Hepatocyte (in vitro differentiated cells): Measurements from ENCODE around the gene EDARADD. TPM values are rescaled to one million over a fixed set of nuclear protein-coding genes. Genes with fewer than 3 reads are reported as not detected.

Source experiments
- DNase-seq: peaks from one replicate; pipeline ENCODE4 v3.0.0-alpha.2; 2016; ENCODE audit warnings: low spot score
- H2AFZ ChIP-seq: fragments of 200-600 bp; sonication (generic); 2 replicates; pipeline ENCODE4 v1.6.0; 2016; ENCODE audit warnings: antibody characterized with exemption, mild to moderate bottlenecking
- H3K27ac ChIP-seq: fragments of 200-600 bp; sonication (generic); 2 replicates; pipeline ENCODE4 v1.5.1; 2016; ENCODE audit warnings: mild to moderate bottlenecking
- H3K27me3 ChIP-seq: fragments of 200-600 bp; sonication (generic); 2 replicates; pipeline ENCODE4 v1.6.1; 2016
- H3K36me3 ChIP-seq: fragments of 200-600 bp; sonication (generic); replicated peaks from 2 replicates; pipeline ENCODE4 v1.5.1; 2016; ENCODE audit warnings: low read depth; ENCODE audit not compliant: insufficient read depth
- H3K4me1 ChIP-seq: fragments of 200-600 bp; sonication (generic); 2 replicates; pipeline ENCODE4 v1.5.1; 2016; ENCODE audit warnings: mild to moderate bottlenecking, moderate library complexity; ENCODE audit not compliant: insufficient read depth
- H3K4me2 ChIP-seq: fragments of 200-600 bp; sonication (generic); 2 replicates; pipeline ENCODE4 v1.6.0; 2016
- H3K4me3 ChIP-seq: fragments of 200-600 bp; sonication (generic); 2 replicates; pipeline ENCODE4 v1.5.1; 2016; ENCODE audit warnings: mild to moderate bottlenecking
- H3K79me2 ChIP-seq: fragments of 200-600 bp; sonication (generic); 2 replicates; pipeline ENCODE4 v1.6.0; 2017; ENCODE audit warnings: mild to moderate bottlenecking
- H3K9me2 ChIP-seq: fragments of 200-600 bp; sonication (generic); replicated peaks from 2 replicates; pipeline ENCODE4 v1.6.0; 2017; ENCODE audit warnings: mild to moderate bottlenecking; ENCODE audit not compliant: insufficient read depth
- H3K9me3 ChIP-seq: fragments of 200-600 bp; sonication (generic); 2 replicates; pipeline ENCODE4 v1.5.1; 2016; ENCODE audit warnings: low read depth, mild to moderate bottlenecking
- H4K20me1 ChIP-seq: fragments of 200-600 bp; sonication (generic); 2 replicates; pipeline ENCODE4 v1.6.0; 2016; ENCODE audit warnings: mild to moderate bottlenecking; ENCODE audit not compliant: insufficient read depth, poor library complexity, severe bottlenecking
- EZH2 ChIP-seq: fragments of 200-600 bp; sonication (generic); IDR thresholded peaks from 2 replicates; pipeline ENCODE4 v1.6.1; 2016; ENCODE audit warnings: antibody characterized with exemption, mild to moderate bottlenecking, borderline replicate concordance
- EZH2phosphoT487 ChIP-seq: fragments of 200-600 bp; sonication (generic); IDR thresholded peaks from one replicate; pipeline ENCODE4 v1.6.1; 2018; ENCODE audit warnings: antibody characterized with exemption, mild to moderate bottlenecking, low read depth, moderate library complexity; ENCODE audit not compliant: unreplicated experiment, severe bottlenecking
- WGBS: methylation state at CpG from one replicate; pipeline ENCODE4 v1.1.6; 2016; ENCODE audit warnings: low lambda C conversion rate; ENCODE audit errors: missing lambda C conversion rate; 5-methylcytosine and 5-hydroxymethylcytosine counted together
- polyA plus RNA-seq: library from polyadenylated mRNA; unstranded; fragments of >200 nt; fragmentation: Nextera tagmentation; extraction: Ambion mirVana; gene quantifications from 2 replicates; pipeline ENCODE4 v1.2.1, GENCODE V29; 2016
- total RNA-seq: library from RNA; depleted of rRNA; stranded (reverse); fragments of >200 nt; gene quantifications from 2 replicates; pipeline ENCODE4 v1.2.3, GENCODE V29; 2014
- TF ChIP-seq, protein P1 (sequence below): fragments of 200-600 bp; sonication (generic); IDR thresholded peaks from 2 replicates; pipeline ENCODE4 v1.5.1; 2016; ENCODE audit warnings: antibody characterized with exemption, mild to moderate bottlenecking; ENCODE audit not compliant: poor library complexity

Gene EDARADD
- total and polyA plus RNA-seq, 2 experiments from 2014 or later = 1.7 to 4.5 TPM

- H2AFZ ChIP-seq = no peak overlapping the region
These were observed 23.0 kb upstream of the EDARADD start for GRCh38 chr1:236371083-236371482.

DNA sequence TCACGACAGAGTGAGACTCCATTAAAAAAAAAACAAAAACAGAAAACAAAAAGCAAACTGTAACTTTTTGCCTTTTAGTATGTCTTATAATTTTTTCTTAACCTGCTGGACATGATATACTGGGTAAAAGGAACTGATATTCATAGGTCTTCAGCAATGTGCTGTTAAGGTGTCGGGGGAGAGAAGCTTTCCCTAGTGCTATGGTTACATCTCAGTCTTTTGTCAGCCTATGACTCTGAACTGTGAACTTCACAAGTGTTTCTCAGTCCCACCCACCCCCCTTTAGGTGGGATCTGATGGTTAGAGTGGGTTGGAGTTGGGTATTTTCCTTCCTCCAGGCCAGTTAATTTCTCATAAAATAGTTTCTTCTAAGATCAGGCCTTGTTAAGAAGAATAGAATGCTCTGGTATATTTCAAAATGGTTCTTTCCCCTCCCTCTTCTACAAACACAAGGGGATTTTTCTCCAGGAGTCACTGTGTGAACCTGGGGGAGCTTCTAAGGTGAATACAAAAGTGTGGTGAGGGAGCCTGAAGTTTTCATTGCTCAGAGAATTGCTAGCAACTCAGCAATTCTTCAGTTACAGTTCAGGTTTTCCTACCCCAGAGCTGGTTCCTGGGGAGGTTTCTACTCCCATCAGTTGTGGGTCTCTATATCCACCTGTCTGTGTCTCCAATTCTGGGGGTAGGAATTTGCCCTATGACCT, 16.1 kb upstream of the EDARADD start:
- no peak for DNase-seq
- WGBS = 97% methylated on average over 2 of the region's 2 CpGs

More at GRCh38 chr1:236371083-236371482, 23.0 kb upstream of the EDARADD start:
- Histone ChIP-seq H3K27ac (no peak overlapping the region), H3K9me2 (no peaks in the 10 kb centered on the region), H3K36me3 (no peaks in the 10 kb centered on the region), H3K79me2 (no peaks in the 10 kb centered on the region), H3K4me3 (no peak overlapping the region), H4K20me1 (no peaks in the 10 kb centered on the region), H3K4me2 (no peak overlapping the region), H3K9me3 (no peaks in the 10 kb centered on the region), H3K4me1 (no peaks in the 10 kb centered on the region), H3K27me3 (no peaks in the 10 kb centered on the region)
- no peak for DNase-seq
- WGBS = 83% methylated on average over 1 of the region's 1 CpG
- no peak for TF ChIP-seq EZH2
- TF ChIP-seq EZH2phosphoT487 = no peak
- TF ChIP-seq, protein P1, sequence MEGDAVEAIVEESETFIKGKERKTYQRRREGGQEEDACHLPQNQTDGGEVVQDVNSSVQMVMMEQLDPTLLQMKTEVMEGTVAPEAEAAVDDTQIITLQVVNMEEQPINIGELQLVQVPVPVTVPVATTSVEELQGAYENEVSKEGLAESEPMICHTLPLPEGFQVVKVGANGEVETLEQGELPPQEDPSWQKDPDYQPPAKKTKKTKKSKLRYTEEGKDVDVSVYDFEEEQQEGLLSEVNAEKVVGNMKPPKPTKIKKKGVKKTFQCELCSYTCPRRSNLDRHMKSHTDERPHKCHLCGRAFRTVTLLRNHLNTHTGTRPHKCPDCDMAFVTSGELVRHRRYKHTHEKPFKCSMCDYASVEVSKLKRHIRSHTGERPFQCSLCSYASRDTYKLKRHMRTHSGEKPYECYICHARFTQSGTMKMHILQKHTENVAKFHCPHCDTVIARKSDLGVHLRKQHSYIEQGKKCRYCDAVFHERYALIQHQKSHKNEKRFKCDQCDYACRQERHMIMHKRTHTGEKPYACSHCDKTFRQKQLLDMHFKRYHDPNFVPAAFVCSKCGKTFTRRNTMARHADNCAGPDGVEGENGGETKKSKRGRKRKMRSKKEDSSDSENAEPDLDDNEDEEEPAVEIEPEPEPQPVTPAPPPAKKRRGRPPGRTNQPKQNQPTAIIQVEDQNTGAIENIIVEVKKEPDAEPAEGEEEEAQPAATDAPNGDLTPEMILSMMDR = no peak

DNA sequence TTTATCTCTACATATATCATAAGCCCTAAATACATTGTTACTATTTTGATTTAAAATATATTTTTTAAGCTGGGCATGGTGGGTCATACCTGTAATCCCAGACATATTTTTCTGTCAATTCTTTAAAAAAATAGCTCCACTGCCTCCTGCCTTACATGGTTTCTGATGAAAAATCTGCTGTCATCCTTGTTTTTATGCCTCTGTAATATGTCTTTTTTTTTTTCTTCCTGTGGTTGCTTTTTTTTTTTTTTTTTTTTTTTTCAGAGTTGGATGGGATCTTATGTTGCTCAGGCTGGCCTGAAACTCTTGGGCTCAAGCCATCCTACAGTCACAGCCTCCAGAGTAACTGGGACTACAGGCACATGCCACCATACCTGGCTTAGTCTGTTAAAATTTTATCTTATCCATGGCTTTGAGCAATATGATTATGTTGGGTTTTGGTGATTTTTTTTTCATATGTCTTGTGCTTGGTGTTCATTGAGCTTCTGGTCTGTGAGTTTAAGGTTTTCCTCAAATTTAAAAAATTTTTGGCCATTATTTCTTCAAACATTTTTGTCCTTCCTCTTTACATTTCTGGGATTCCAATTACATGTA, 12.4 kb upstream of the EDARADD start:
- Histone ChIP-seq H2AFZ (no peak overlapping the region), H3K4me2 (no peak overlapping the region), H3K36me3 (no peaks in the 10 kb centered on the region), H3K4me1 (no peaks in the 10 kb centered on the region), H3K9me3 (no peaks in the 10 kb centered on the region), H3K79me2 (no peaks in the 10 kb centered on the region), H3K27ac (no peak overlapping the region), H3K27me3 (no peaks in the 10 kb centered on the region), H3K4me3 (no peak overlapping the region), H3K9me2 (no peaks in the 10 kb centered on the region), H4K20me1 (no peaks in the 10 kb centered on the region)
- no peak for DNase-seq
- no peak for TF ChIP-seq EZH2phosphoT487
- TF ChIP-seq, protein P1 = no peak
- no peak for TF ChIP-seq EZH2

More for the DNA sequence above, 16.1 kb upstream of the EDARADD start:
- H3K9me2 ChIP-seq = no peaks in the 10 kb centered on the region
- H3K4me2 ChIP-seq = no peak overlapping the region
- no peaks in the 10 kb centered on the region for H3K9me3 ChIP-seq
- no peaks in the 10 kb centered on the region for H3K27me3 ChIP-seq
- H3K27ac ChIP-seq = no peak overlapping the region
- H3K4me1 ChIP-seq = no peaks in the 10 kb centered on the region
- no peaks in the 10 kb centered on the region for H4K20me1 ChIP-seq
- no peaks in the 10 kb centered on the region for H3K36me3 ChIP-seq
- no peak overlapping the region for H3K4me3 ChIP-seq
- H2AFZ ChIP-seq = no peak overlapping the region
- no peaks in the 10 kb centered on the region for H3K79me2 ChIP-seq
- TF ChIP-seq, protein P1 = no peak
- TF ChIP-seq EZH2 (no peak), EZH2phosphoT487 (no peak)
